Activated naive CD8-positive, alpha-beta T cell treated with anti-CD3 and anti-CD28 coated beads, Interleukin-2, amount 50 U/mL, for 24 hours (primary cell): ENCODE data around the gene ZCCHC17.
A peak's percentile ranks its signal among the peaks of the same experiment; 100 is the strongest.
"Not testable (repeated sequence)": the region's sequence is repeated elsewhere in the genome, so short reads cannot be mapped to it uniquely, and the experiment has no call there.

Experiments used
- ATAC-seq: fragments of 150-1000 bp; cut with Tn5 transposase; one replicate; pipeline ENCODE4 v1.10.0; 2021
- DNase-seq: peaks from one replicate; pipeline ENCODE4 v3.0.0; 2021
- H3K27ac Mint-ChIP-seq: one replicate; pipeline ENCODE4 v1.8.0; 2021; ENCODE audit warnings: mild to moderate bottlenecking, mixed read lengths
- H3K27me3 Mint-ChIP-seq: one replicate; pipeline ENCODE4 v1.8.0; 2021; ENCODE audit warnings: mixed read lengths
- H3K36me3 Mint-ChIP-seq: one replicate; pipeline ENCODE4 v1.8.0; 2021; ENCODE audit warnings: low read depth, mixed read lengths
- H3K4me1 Mint-ChIP-seq: one replicate; pipeline ENCODE4 v1.8.0; 2021; ENCODE audit warnings: mixed read lengths
- H3K4me3 Mint-ChIP-seq: one replicate; pipeline ENCODE4 v1.8.0; 2021; ENCODE audit warnings: mild to moderate bottlenecking, moderate library complexity, mixed read lengths
- H3K9me3 Mint-ChIP-seq: one replicate; pipeline ENCODE4 v1.8.0; 2021; ENCODE audit warnings: mixed read lengths

ZCCHC17 gene, protein sequence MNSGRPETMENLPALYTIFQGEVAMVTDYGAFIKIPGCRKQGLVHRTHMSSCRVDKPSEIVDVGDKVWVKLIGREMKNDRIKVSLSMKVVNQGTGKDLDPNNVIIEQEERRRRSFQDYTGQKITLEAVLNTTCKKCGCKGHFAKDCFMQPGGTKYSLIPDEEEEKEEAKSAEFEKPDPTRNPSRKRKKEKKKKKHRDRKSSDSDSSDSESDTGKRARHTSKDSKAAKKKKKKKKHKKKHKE

DNA sequence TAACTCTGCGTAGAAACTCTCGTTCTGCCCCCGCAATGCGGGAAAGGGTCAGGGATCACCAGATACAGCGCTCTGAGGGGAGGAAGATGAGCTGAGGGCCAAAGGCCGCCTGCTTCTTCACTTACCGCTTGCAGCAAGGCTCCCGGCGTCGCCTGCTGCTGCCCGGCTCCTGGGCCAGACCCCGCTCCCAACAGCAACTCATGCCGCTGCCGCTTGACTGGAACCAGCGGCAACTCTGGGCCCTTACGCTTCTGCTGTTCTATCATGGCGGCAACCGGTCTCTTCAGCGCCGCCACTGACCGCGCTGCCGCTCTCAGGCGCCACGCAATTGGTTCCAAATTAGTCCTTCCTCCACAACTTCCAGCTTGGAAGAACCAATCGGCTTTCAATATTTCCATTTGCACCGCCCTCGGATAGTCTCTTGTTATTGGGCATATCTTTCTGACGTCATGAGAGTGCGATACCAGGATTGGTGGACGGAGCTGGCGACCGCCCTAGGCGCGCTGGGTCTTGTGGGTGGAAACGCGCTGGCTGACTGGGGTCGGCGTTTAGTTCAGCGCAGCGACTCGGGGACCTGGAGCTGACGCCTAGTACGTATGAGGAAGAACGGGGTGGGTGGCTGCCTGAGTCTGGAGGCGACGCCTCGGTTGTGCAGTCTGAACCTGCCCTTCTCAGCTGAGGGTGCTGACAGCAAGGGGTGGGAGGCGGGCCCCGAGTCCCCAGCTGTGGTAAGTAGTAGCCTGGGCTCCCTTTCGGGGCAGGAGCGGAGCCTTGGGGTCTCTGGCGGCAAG lies at the start of gene ZCCHC17, which contains the start of gene SNRNP40:
TSS of gene ZCCHC17 (plus strand) at position 547 of the 791 bp plus-strand sequence. CDS start 13,067 bp downstream, outside the sequence.
TSS of gene SNRNP40 (minus strand) at position 303 of the 791 bp plus-strand sequence. CDS start at position 266, 37 bp downstream.
- Mint-ChIP-seq H3K36me3 (peaks cover 26% of the 10 kb centered on the region), H3K4me1 (peaks cover 31% of the 10 kb centered on the region), H3K27me3 (no peaks in the 10 kb centered on the region), H3K4me3 (no peak within 1 kb of the TSS), H3K27ac (no peak within 1 kb of the TSS), H3K9me3 (no peaks in the 10 kb centered on the region)
- DNase-seq (peak; percentile 90), ATAC-seq (peak; percentile 97)

DNA sequence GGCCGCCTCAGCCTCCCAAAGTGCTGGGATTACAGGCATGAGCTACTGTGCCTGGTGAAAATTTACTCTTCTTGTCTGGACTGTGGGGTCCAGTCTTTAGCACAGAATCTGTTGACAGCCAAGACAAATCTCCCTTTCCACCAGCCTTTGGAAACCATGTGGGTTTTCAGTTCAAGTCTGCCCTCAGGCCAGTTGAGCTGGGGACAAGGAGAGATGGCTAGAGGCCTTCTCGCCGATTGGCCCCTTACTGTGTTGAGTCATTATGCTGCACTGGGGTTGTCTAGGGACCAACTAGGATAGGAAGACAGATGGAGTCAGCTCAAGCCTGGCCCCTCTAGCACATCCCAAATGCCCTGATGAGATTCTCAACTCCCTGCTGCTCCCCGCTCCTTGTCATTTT lies 48.6 kb upstream of the ZCCHC17 start:
- Mint-ChIP-seq H3K27ac (no peak overlapping the region), H3K4me1 (no peaks in the 10 kb centered on the region), H3K4me3 (no peak overlapping the region), H3K9me3 (no peaks in the 10 kb centered on the region), H3K27me3 (no peaks in the 10 kb centered on the region), H3K36me3 (peaks cover 2% of the 10 kb centered on the region)
- DNase-seq (no peak), ATAC-seq (no peak)

DNA sequence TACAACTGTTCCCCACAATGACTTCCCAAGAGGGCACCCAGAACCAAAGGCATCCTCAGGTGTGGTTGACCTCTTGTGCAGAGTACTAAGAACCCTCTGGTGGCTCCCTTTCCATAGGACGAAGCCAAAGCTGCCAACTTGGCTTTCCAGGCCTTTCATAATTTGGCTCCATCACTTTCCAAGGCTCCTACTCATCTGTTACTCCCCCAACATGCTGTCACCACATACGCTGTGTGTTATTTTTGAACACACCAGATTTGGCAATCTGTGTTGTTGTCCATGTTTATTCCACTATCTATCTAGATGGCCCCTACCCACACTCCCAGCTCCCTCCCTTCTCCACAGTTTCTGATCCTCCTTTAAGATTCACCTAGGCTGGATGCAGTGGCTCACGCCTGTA lies 47.0 kb upstream of the ZCCHC17 start:
- Mint-ChIP-seq H3K9me3 (no peaks in the 10 kb centered on the region), H3K36me3 (peaks cover 2% of the 10 kb centered on the region), H3K4me1 (no peaks in the 10 kb centered on the region), H3K27me3 (no peaks in the 10 kb centered on the region), H3K4me3 (no peak overlapping the region), H3K27ac (no peak overlapping the region)
- ATAC-seq, result no peak
- DNase-seq, result no peak

DNA sequence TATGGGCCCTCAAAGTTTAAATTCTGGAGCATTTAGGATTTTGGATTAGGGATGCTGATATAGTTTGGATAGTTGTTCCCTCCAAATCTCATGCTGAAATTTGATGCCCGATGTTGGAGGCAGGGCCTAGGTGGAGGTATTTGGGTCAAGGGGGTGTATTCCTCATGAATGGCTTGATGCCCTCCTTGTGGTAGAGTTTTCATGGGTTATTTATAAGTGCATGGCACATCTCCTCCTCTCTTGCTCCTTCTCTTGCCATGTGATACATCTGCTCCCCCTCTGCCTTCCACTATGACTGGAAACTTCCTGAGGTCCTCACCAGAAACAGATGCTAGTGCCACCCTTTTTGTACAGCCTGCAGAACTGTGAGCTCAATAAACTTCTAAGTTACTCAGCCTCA lies 39.6 kb upstream of the ZCCHC17 start:
- H3K27ac Mint-ChIP-seq, result no peak overlapping the region
- no peaks in the 10 kb centered on the region for H3K27me3 Mint-ChIP-seq
- H3K4me1 Mint-ChIP-seq, result no peaks in the 10 kb centered on the region
- DNase-seq (no peak), ATAC-seq (no peak)
- no peaks in the 10 kb centered on the region for H3K9me3 Mint-ChIP-seq
- peaks cover 33% of the 10 kb centered on the region for H3K36me3 Mint-ChIP-seq
- no peak overlapping the region for H3K4me3 Mint-ChIP-seq

DNA sequence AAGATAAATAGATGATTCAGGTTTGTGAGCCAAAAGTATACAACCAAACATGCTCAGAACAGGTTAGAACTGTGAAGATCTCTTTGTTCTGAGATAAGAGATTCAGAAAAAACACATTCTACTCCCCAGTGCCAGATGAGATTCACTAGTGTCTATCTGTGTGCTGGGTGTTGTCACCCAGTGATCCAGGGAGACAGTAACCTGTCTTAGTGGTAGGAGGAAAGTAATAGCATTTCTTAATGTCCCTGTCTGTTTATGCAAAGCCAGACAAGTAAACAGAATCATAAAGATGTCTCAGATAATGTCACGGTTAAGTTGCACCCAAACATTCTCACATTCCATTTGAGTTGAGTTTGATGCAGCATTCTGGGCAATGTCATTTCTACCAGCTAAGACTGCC lies 38.3 kb upstream of the ZCCHC17 start:
- no peaks in the 10 kb centered on the region for H3K4me1 Mint-ChIP-seq
- no peaks in the 10 kb centered on the region for H3K27me3 Mint-ChIP-seq
- no peaks in the 10 kb centered on the region for H3K9me3 Mint-ChIP-seq
- no peak for DNase-seq
- no peak overlapping the region for H3K4me3 Mint-ChIP-seq
- ATAC-seq, result no peak
- peaks cover 36% of the 10 kb centered on the region for H3K36me3 Mint-ChIP-seq
- H3K27ac Mint-ChIP-seq, result no peak overlapping the region

DNA sequence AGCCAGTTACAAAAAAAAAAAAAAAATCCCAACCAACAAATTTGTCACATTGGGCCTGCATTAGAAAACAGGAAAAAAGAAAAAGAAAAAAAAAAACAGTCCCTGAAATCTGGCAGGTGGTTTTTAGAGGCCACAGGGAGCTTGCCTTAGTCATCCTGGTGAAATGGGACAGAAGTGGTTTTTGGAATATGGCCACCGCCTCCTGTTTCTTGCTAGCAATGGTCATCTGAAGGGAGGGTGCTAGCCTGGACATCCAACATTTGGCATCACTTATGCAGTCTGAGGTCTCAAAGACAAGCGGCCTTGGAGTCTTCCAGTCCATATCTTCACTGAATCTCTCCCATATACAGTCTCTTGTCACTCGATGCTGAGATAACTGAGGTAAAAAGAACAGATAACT lies 37.1 kb upstream of the ZCCHC17 start:
- DNase-seq (no peak), ATAC-seq (no peak)
- H3K27me3 Mint-ChIP-seq, result no peaks in the 10 kb centered on the region
- no peak overlapping the region for H3K4me3 Mint-ChIP-seq
- peaks cover 45% of the 10 kb centered on the region for H3K36me3 Mint-ChIP-seq
- no peaks in the 10 kb centered on the region for H3K4me1 Mint-ChIP-seq
- no peak overlapping the region for H3K27ac Mint-ChIP-seq
- H3K9me3 Mint-ChIP-seq, result no peaks in the 10 kb centered on the region

DNA sequence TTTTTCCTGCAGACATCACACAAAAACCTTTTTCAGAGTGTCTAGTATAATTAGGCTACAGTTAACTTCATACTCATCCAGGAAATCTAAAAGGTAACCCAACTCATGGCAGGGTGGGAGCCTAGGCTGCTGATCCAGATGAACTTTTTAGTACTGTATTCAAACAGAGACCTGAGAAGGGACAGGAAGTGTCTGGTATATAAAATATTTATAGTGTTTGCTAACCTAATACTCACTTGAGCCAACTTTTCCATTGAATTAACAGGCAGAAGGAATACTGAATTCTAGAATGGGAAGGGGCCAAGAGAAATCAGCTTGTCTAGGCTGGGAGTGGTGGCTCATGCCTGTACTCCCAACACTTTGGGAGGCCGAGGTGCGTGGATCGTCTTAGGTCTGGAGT lies 34.9 kb upstream of the ZCCHC17 start:
- H3K36me3 Mint-ChIP-seq, result peaks cover 52% of the 10 kb centered on the region
- no peak overlapping the region for H3K4me3 Mint-ChIP-seq

DNA sequence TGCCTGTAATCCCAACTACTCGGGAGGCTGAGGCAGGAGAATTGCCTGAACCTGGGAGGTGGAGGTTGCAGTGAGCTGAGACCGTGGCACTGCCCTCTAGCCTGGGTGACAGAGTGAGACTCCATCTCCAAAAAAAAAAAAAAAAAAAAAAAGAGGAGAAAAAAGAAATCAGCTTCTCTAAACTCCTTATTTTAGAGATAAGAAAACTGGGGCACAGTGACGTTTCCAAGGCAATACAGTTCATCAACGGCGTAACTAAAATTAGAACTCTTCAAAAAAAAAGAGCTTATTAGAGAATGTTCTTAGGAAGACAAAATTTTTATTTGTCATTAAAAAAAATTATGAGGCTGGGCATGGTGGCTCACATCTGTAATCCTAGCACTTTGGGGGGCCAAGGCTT lies 34.4 kb upstream of the ZCCHC17 start:
- not testable (repeated sequence) for H3K9me3 Mint-ChIP-seq, H3K27ac Mint-ChIP-seq, H3K27me3 Mint-ChIP-seq, ATAC-seq, H3K4me3 Mint-ChIP-seq, DNase-seq, H3K4me1 Mint-ChIP-seq
- H3K36me3 Mint-ChIP-seq, result peaks cover 56% of the 10 kb centered on the region

More for the DNA sequence above, 34.9 kb upstream of the ZCCHC17 start:
- no peak for DNase-seq
- Mint-ChIP-seq H3K4me1 (no peaks in the 10 kb centered on the region), H3K27me3 (no peaks in the 10 kb centered on the region), H3K9me3 (no peaks in the 10 kb centered on the region), H3K27ac (no peak overlapping the region)
- ATAC-seq, result no peak

DNA sequence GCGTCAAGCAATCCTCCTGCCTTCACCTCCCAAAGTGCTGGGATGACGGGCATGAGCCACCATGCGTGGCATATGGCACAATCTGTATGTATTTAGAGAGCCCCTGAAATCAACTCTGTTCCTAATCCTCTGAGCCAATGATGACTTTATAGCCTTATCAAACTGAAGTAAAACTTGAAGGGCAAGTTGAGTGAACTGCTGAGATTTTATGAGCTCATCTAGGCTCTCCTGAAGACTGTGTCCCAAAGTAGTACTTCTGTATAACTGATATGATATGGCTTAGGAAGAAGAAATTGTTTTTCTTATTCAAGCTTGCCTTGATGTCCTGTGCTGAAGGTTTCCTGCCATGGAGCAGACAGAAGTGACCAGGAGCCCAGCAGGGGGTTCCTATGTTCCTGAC lies 33.4 kb upstream of the ZCCHC17 start:
- Mint-ChIP-seq H3K27ac (no peak overlapping the region), H3K4me1 (no peaks in the 10 kb centered on the region), H3K36me3 (peaks cover 51% of the 10 kb centered on the region), H3K9me3 (no peaks in the 10 kb centered on the region), H3K27me3 (no peaks in the 10 kb centered on the region), H3K4me3 (no peak overlapping the region)
- ATAC-seq (no peak), DNase-seq (no peak)

DNA sequence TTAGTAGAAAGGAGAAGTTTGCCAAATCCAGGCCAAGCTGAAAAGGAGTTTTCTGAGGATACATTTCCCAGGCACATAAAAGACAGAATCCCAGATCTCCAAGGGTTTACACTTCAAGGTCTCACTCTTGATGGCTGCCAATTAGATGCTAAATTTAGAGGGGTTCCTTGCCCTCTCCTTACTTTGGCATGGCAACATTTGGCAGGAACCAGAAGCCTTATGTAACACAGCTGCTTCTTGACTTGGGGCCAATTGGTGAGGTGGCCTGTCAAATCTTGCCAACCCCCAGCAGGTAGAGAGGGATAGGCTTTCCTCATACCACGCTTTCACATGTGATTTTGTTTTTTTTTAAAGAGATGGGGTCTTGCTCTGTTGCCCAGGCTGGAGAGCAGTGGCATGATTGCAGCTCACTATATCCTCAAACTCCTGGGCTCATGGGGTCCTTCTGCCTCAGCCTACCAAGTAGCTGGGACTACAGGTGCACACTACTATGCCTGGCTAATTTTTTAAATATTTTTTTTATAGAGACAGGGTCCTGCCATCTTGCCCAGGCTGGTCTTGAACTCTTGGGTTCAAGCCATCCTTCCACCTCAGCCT lies 31.9 kb upstream of the ZCCHC17 start:
- DNase-seq (no peak), ATAC-seq (no peak)
- Mint-ChIP-seq H3K27ac (no peak overlapping the region), H3K4me3 (no peak overlapping the region), H3K36me3 (peaks cover 49% of the 10 kb centered on the region), H3K4me1 (no peaks in the 10 kb centered on the region), H3K9me3 (no peaks in the 10 kb centered on the region), H3K27me3 (no peaks in the 10 kb centered on the region)

DNA sequence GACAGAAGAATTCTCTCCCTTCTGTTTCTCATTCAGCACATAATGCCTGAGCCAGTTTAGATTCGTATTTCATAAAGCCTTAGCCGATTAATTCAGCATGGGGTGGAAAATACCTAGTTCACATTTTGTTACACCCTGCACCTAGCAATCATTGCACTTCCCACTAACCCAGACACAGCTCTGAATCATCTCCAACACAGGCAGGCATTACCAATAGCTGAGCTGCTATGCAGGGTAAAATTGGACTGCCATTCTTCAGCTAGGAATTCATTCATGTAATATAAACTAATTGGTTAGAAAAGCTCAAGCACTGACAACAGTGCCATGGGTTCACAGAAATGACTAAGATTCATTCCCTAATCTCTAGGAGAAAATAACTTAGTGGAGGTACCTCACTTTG lies 30.3 kb upstream of the ZCCHC17 start:
- no peaks in the 10 kb centered on the region for H3K4me1 Mint-ChIP-seq
- H3K36me3 Mint-ChIP-seq, result peaks cover 49% of the 10 kb centered on the region
- no peaks in the 10 kb centered on the region for H3K9me3 Mint-ChIP-seq
- no peak overlapping the region for H3K27ac Mint-ChIP-seq
- DNase-seq (no peak), ATAC-seq (no peak)
- H3K27me3 Mint-ChIP-seq, result no peaks in the 10 kb centered on the region
- no peak overlapping the region for H3K4me3 Mint-ChIP-seq

DNA sequence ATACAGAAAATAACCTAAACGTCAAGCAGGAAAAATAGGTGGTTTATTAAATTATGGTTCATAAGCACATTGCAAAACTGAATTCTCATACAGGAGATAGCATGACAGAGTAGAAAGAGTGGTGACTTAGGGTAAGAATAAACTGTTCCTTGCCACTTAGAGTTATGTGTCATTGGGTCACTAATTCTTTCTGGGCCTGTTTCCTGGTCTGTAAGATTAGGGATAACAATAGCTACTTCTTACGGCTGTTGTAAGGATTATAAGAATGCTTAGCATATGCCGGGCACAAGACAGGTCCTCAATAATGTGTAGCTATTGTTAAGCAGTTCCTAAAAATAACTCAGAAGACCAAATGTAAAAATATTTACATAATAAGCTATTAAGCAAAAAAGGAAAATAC lies 24.5 kb upstream of the ZCCHC17 start:
- ATAC-seq, result no peak
- H3K9me3 Mint-ChIP-seq, result no peaks in the 10 kb centered on the region
- no peak for DNase-seq
- H3K36me3 Mint-ChIP-seq, result peaks cover 48% of the 10 kb centered on the region
- H3K27ac Mint-ChIP-seq, result no peak overlapping the region
- H3K4me3 Mint-ChIP-seq, result no peak overlapping the region
- H3K4me1 Mint-ChIP-seq, result peaks cover 7% of the 10 kb centered on the region
- no peaks in the 10 kb centered on the region for H3K27me3 Mint-ChIP-seq

DNA sequence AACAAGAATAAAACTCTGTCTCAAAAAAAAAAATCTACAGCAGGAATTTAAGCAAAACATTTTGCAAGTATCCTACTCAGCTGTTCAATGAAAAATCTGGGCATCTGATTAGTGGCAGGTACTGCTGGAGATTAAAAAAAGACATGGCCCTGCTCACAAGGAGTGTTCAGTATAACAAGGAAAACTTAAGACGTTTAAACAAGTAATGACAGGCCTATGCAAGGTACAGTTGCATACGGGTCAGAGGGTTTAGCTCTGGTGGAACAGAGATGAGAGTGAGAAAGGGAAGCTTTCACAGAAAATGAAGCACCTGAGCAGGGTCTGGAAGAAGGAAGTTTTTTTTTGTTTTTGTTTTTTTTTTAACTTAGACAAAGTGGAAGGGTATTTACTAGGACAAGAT lies 23.2 kb upstream of the ZCCHC17 start:
- no peaks in the 10 kb centered on the region for H3K9me3 Mint-ChIP-seq
- H3K4me3 Mint-ChIP-seq, result no peak overlapping the region
- DNase-seq, result no peak
- no peaks in the 10 kb centered on the region for H3K27me3 Mint-ChIP-seq
- H3K4me1 Mint-ChIP-seq, result peaks cover 7% of the 10 kb centered on the region
- ATAC-seq, result no peak
- H3K36me3 Mint-ChIP-seq, result peaks cover 50% of the 10 kb centered on the region
- H3K27ac Mint-ChIP-seq, result no peak overlapping the region

DNA sequence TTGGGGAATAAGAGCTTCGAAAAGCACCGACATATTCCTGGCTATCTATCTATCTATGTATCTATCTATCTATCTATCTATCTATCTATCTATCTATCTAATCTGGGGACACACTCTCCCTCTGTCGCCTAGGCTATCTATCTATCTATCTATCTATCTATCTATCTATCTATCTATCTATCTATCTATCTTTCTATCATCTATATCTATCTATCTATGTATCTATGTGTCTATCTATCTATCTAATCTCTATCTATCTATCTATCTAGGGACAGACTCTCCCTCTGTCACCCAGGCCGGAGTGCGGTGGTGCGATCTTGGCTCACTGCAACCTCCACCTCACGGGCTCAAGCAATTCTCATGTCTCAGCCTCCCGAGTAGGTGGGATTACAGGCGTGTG lies 14.4 kb upstream of the ZCCHC17 start:
- not testable (repeated sequence) for DNase-seq, H3K4me3 Mint-ChIP-seq, ATAC-seq, H3K4me1 Mint-ChIP-seq, H3K9me3 Mint-ChIP-seq, H3K27me3 Mint-ChIP-seq, H3K27ac Mint-ChIP-seq
- peaks cover 53% of the 10 kb centered on the region for H3K36me3 Mint-ChIP-seq

DNA sequence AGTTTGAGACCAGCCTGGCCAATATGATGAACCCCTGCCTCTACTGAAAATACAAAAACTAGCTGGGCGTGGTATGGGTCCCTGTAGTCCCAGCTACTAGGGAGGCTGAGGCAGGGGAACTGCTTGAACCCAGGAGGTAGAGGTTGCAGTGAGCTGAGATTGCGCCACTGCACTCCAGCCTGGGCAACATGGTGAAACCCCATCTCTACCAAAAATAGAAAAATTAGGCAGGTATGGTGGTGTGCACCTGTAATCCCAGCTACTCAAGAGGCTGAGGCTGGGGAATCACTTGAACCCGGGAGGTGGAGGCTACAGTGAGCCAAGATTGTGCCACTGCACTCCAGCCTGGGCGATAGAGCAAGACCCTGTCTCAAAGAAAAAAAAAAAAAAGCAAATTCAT lies 9.0 kb upstream of the ZCCHC17 start:
- not testable (repeated sequence) for H3K27ac Mint-ChIP-seq, DNase-seq, ATAC-seq, H3K4me3 Mint-ChIP-seq, H3K4me1 Mint-ChIP-seq, H3K27me3 Mint-ChIP-seq, H3K9me3 Mint-ChIP-seq
- peaks cover 53% of the 10 kb centered on the region for H3K36me3 Mint-ChIP-seq
